GM15510 (cell line): ENCODE measurements around the gene SEC14L5.

Experiments
- POLR2A ChIP-seq: IDR thresholded peaks from 3 replicates; pipeline ENCODE4 v1.6.1; 2011; ENCODE audit warnings: borderline replicate concordance; ENCODE audit not compliant: insufficient read length; ENCODE audit errors: extremely low read depth

SEC14L5 gene

DNA sequence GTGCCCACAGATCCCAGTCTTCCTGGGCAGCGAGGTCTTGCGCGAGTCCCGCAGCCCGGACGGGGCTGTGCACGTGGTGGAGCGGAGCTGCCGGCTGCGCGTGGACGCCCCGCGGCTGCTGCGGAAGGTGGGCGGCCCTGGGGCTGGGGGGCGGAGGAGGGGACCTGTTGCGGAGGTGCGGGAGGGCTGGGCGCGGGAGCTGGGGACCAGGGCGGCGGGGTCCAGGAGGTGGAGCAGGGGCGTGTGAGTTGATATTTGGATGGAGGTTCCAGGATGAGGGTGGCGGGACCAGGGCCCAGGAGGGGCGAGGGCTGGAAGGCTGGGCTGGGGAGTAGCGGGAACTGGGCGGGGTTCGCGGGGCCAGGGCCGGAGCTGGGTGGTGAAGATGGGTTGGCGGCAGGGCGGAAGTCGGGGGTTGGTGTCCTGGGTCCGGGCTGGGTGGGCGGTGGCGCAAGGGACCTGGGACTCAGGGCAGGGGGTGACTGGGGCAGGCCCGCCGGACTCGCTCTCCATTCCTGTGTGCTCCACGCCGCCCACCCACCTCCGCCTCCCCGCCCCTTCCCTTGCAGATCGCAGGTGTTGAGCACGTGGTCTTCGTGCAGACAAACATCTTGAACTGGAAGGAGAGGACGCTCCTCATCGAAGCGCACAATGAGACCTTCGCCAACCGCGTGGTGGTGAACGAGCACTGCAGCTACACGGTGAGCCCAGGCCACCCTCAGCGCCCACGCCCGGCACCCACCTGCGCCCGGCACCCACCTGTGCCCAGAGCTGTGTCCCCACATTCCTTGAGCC lies 29.6 kb downstream of the SEC14L5 start:
- TF ChIP-seq POLR2A: no peak

DNA sequence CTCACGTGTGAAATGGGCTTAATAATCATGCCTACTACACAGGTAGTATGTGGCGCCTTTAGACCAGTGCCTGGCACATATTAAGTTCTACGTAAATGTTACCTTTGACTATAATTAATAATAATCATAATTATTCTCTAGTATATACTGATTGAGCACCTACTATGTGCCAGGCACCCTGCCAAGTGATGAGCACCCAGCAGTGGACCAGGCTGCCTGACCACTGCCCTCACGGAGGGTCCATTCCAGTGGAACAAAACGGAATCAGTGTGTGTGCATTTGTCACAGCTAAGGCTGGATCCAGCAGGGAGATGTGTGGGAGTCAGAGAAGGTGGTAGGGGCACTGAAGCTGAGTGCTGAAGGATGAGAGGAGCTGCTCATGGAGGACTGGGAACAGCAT lies 30.5 kb downstream of the SEC14L5 start:
- TF ChIP-seq POLR2A: no peak

DNA sequence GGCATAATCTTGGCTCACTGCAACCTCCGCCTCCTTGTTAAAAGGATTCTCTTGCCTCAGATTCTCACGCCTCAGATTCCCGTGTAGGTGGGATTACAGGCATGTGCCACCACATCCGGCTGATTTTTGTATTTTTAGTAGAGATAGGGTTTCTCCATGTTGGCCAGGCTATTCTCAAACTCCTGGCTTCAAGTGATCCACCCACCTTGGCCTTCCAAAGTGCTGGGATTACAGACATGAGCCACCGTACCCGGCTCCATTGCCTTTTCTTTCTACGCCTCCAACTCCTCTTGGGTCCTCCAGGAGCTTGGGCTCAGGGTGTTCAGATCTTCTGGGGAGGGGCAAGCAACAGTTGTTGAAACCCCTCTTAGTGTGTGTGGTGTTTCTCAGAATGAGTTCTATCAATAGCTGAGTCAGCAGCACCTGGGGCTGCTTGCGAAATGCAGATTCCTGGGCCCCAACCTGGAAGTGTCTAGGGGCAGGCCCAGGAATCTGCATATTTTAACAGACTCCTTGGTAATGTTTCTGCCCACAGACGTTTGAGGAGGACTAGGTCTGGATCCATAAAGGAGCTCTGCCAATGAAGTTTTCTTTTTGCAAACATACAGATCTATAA lies 31.4 kb downstream of the SEC14L5 start:
- TF ChIP-seq POLR2A: no peak

DNA sequence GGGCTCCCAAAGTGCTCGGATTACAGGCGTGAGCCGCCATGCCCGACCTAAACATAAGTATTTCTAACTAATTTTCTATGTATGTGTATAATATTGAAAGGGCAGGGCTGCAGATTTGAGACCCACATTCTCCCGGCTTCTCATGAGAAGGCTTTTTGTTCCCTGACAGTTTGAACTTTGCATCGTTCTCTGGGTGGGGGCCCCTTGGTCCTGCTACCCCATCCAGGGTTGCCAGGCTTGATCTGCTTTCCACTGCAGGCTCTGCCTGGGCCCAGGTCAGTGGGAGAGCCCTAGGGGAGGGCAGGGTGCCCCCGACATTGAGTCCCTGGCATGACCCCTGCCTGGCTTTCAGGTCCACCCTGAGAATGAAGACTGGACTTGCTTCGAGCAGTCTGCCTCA lies 32.3 kb downstream of the SEC14L5 start:
- TF ChIP-seq POLR2A: no peak

DNA sequence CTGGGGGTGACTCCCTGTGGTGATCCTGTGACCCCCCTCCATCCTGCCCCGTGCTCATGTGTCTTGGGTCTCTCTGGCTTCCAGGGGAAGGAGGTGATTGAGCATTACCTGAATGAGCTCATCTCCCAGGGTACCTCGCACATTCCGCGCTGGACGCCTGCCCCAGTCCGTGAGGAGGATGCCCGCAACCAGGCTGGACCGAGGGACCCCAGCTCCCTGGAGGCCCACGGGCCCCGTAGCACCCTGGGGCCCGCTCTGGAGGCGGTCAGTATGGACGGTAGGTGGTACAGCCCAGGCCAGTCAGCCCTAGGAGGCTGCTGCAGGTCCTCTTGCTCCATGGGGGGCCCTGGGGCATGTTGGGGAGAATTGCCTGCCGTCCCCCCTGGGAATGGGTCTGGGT lies 33.6 kb downstream of the SEC14L5 start:
- no peak for TF ChIP-seq POLR2A

DNA sequence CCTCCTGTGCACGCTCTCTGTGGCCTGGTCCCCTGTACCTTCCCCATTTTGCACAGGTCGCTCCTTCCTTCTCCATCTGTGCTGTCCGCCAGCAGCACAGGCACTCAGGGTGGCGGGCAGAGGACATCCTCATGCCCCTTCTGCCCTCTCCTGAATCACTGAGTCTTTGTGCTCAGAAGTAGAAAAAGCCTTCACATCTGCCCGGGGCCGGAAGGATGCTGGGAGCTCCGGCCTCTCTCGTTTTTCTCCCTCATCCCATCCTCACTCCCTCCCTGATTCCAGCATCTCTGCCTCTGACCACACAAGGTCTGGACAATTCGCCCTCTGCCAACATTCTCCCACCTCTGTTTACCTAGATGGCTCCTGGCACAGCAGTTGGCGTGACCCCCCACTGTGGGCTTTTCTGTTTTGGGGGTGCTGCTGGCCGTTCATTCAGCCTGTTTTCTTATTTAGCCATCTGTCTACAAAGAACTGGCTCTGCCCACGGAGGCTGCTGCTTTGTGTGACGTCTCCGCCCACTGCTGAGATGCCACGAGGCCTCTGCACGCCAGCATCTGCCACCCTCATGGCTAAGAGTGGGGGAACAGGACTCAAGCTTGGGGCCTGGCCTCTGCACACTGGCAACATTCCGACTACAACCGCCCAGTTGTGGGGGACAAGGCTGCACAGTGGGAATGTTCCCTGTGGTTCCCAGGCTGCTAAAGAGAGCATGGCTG lies 36.7 kb downstream of the SEC14L5 start:
- TF ChIP-seq POLR2A: no peak

DNA sequence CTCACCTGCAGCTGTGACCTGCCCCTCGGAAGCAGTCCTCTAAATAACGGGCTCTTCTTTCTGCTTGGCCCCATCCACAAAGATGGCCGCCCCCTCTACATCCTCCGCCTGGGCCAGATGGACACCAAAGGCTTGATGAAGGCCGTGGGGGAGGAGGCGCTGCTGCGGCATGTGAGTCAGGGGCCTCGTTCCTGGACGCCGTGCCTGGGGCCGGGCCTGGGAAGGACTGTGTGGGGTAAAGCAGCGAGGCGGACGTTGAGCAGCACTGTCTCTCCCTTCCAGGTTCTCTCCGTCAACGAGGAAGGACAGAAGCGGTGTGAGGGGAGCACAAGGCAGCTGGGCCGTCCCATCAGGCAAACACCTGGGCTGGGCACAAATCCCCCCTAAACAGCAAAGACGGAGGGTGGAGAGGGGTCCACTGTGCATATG lies 42.5 kb downstream of the SEC14L5 start:
- TF ChIP-seq POLR2A: no peak

DNA sequence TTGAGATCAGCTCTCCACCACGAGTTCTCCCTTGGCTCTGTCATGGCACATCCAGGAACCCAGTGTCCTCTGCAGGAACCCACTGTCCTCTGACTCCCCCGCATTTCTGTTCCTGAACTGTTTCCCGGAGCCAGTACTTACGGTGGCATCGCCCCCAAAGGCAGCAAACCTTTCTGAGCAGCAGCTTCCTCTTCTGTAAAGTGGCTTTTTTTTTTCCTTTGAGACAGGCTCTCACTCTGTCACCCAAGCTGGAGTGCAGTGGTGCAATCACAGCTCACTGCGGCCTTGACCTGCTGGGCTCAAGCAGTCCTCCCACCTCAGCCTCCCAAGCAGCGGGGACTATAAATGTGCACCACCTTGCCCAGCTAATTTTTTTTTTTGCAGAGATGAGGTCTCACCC lies 43.4 kb downstream of the SEC14L5 start:
- TF ChIP-seq POLR2A: no peak

DNA sequence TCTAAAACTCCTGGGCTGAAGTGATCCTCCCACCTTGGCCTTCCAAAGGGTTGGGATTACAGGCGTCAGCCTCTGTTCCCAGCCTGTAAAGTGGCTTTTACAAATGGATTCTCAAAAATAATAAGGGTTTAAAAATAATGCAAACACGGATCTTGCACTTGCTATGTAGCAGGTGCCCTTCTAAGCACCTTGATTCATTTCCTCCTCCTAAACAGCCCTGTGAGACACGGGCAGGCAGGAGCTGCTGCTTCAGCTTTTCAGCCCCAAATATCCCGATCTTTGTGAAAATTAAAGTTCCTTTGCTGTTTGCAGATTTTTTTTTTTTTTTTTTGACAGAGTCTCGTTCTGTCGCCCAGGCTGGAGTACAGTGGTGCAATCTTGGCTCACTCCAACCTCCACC lies 43.9 kb downstream of the SEC14L5 start:
- TF ChIP-seq POLR2A: no peak

DNA sequence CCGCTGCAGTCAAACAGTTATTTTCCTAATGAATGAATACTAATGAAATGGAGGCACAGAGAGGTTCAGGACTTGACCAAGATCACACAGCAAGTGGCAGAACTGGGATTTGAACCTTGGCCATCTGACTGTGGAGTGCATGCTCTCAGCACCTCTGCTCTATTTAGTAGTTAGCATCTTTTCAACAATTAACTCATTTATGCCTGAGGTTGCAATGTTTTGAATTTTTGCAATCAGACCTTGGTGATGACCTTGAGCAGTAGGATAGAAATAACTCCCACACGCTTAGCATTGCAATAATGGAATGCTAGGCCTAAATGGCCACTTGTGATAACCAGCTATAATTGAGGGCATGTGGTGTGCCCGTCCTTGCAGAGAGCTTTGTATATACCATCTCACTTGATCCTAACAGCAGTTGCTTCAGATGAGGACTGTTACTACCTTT lies 44.6 kb downstream of the SEC14L5 start:
- no peak for TF ChIP-seq POLR2A

DNA sequence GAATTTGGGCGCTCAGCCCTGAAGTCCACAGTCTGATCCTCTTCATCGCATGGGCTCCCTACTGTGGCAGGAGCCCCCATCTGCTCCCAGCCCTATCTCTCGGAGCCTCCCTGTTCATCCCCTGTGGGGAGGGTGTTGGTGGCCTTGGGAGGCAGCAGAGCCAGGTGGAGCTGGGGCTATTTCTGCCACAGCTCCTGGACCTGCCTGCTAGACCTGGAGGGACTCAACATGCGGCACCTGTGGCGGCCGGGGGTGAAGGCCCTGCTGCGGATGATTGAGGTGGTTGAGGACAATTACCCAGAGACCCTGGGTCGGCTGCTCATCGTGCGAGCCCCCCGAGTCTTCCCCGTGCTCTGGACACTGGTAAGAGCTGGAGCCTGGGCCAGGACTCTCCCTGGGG lies 45.1 kb downstream of the SEC14L5 start:
- no peak for TF ChIP-seq POLR2A

DNA sequence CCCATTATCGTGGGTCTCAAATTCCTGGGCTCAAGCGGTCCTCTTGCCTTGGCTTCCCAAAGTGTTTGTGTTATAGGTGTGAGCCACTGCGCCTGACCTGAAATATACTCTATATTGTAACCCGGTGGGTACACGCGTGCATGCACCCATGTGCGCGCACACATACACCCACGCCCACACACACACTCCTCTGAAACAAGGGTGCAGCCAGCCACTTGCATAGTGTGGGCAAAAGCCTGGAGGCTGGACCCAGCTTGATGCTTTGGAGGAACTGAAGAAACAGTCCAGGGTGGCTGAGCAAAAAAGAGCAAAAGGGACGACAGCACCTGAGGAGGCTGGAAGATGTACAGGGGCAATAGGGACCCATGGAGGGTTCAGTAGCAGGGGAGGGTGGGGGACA lies 45.7 kb downstream of the SEC14L5 start:
- no peak for TF ChIP-seq POLR2A

DNA sequence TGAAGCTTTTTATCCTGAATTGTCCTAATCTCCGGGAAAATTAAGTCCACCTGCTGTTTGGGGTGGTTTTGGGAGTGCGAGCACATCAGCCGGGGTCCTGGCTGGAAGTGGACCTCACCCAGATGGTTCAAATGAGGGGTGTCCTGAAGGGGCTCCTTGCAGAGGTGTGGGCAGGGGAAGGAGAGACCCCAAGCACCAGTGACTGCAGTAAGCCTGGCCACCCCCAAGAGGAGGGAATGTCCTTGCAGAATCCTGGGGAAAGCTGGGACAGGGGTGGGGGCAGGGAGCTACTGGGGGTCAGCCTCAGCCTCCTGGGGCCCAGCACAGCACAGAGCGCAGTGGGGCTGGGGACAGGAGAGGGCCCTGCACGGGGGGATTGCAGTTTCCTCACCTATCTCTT lies 46.2 kb downstream of the SEC14L5 start:
- TF ChIP-seq POLR2A: no peak

DNA sequence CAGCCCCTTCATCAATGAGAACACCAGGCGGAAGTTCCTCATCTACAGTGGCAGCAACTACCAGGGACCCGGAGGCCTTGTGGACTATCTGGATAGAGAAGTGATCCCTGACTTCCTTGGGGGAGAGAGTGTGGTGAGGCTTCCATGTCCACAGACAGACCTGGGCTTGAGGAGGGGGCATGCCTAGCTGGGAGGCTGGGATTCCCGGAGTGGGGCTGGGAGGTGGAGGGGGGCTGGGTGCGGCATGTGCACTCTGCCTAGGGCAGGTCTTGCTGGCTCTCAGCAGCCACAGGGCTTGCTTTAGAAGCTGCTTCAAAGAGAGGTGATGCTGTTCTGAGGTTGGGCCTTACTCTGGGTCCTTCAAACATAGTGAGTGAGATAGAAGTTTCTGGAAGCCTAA lies 47.8 kb downstream of the SEC14L5 start:
- TF ChIP-seq POLR2A: no peak

DNA sequence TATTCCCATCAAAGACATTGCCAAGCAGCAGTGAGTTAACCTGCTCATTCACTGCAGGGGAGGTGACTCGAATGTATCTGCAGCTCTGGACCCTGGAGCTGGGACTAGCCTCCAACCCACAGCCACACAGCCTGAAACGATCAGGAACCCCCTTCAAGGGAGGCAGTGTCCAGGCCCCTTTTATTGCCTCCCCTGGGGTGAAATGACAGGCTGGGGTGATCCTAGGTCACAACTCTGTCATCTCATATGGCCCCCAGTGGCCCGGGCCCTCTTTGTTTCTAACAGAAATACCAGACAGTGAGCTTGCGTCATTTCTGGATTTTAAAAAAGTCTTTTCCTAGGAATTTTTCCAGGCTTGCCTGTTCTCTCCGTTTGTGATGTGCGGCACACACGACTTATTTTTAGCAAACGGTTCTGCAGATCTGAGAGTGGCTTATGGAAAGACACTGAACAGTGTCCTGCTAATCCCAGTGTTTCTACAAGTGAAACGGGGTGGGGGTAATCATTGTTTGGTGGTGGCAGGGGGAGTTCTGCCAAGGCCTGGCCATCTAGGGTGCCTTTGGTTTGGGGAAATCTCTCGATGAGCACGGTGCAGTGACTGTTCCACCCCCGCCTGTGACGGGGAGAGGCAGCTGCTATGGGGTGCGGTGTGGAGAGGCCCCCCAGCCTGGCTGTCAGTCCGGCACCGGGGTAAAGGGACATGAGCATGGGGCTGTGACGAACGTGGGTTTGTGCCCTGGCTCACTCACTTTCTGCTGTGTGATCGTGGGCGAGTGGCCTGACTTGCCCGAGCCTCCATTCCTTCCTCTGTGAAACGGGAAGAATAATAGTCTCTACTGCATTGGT lies 48.4 kb downstream of the SEC14L5 start:
- no peak for TF ChIP-seq POLR2A
